DOHH2 (cell line): Measurements from ENCODE around the gene C11orf52.

Experiments used
- EZH2phosphoT487 ChIP-seq: fragments of 200-600 bp; sonication (generic); IDR thresholded peaks from 2 replicates; pipeline ENCODE4 v1.6.1; 2017; ENCODE audit warnings: borderline replicate concordance, mild to moderate bottlenecking, antibody characterized with exemption, low read length, moderate library complexity, mixed read lengths
- TF ChIP-seq, protein P1 (sequence below): fragments of 200-600 bp; sonication (generic); IDR thresholded peaks from one replicate; pipeline ENCODE4 v1.5.1; 2014; ENCODE audit warnings: antibody characterized with exemption, mild to moderate bottlenecking, low read depth, low read length; ENCODE audit not compliant: poor library complexity, severe bottlenecking

DNA sequence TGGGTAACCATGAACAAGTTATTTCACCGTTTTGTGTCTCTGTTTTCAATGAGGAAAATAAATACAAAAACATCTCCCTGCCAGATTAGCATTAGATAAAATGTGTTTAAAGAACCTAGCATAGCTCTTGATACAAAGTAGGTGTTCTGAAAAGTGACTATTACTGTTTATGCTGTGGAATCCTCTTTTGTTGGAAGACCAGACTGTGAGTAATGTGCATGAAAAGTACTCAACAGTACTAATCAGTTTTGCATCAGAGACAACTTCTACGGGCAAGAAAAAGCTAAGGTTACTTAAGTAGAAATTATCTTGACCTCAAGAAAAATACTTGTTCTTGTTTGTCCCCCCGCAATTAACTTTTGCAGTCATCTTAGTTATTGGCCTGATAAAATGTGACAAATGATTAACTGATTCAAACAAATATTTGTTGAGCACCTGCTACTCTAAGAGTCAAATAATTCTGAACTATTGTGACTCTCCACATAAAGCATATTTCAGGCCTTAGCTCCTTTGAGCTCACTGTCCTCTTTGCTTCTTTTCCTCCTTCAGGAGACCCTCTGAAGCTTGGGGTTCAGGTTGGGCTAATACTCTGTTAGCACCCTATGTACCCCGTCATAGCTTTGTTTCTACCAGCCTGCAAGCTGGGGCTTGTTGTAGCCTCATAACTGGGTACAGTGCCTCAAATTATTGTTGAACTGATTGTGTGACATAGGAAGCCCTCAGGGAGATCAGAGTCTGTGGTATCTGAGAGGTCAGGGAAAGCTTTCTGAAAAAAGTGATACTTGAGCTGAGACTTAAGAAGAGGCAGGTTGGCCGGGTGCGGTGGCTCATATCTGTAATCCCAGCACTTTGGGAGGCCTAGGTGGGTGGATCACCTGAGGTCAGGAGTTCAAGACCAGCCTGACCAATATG is 42.9 kb downstream of the C11orf52 start:
- TF ChIP-seq, protein P1, sequence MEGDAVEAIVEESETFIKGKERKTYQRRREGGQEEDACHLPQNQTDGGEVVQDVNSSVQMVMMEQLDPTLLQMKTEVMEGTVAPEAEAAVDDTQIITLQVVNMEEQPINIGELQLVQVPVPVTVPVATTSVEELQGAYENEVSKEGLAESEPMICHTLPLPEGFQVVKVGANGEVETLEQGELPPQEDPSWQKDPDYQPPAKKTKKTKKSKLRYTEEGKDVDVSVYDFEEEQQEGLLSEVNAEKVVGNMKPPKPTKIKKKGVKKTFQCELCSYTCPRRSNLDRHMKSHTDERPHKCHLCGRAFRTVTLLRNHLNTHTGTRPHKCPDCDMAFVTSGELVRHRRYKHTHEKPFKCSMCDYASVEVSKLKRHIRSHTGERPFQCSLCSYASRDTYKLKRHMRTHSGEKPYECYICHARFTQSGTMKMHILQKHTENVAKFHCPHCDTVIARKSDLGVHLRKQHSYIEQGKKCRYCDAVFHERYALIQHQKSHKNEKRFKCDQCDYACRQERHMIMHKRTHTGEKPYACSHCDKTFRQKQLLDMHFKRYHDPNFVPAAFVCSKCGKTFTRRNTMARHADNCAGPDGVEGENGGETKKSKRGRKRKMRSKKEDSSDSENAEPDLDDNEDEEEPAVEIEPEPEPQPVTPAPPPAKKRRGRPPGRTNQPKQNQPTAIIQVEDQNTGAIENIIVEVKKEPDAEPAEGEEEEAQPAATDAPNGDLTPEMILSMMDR, result no peak
- TF ChIP-seq EZH2phosphoT487, result no peak
